Panc1 (cell line): ENCODE data around the gene ZNF775. TPM values are rescaled to one million over a fixed set of nuclear protein-coding genes. Genes with fewer than 3 reads are reported as not detected.
A peak's percentile ranks its signal among the peaks of the same experiment; 100 is the strongest.

Experiments
- ATAC-seq: fragments of 200-7000 bp; cut with Tn5 transposase; 2 replicates; pipeline ENCODE4 v1.9.1; 2020; ENCODE audit warnings: mild to moderate bottlenecking, moderate library complexity
- Bru-seq: library from RNA; stranded (reverse); fragments of 400-500 nt; gene quantifications from one replicate; lab custom pipeline; 2021; lab: Mats Ljungman, UMichigan
- BruChase-seq, 2 experiments: library from RNA; stranded (reverse); fragments of 400-500 nt; gene quantifications; one replicate each; lab custom pipeline; 2021; lab: Mats Ljungman, UMichigan
- BruUV-seq: library from RNA; stranded (reverse); fragments of 400-500 nt; replicated peaks from 2 replicates; lab custom pipeline; 2021; lab: Mats Ljungman, UMichigan
- CTCF ChIA-PET: fragments of 300-600 bp; sonication (Branson Sonifier 250); formaldehyde crosslinking; loops from one replicate; lab custom pipeline; 2022; ENCODE audit warnings: antibody characterized with exemption; lab: Charles Lee
- POLR2A ChIA-PET: fragments of 300-600 bp; sonication (Branson Sonifier 250); formaldehyde crosslinking; loops from one replicate; lab custom pipeline; 2022; ENCODE audit warnings: antibody characterized with exemption; lab: Charles Lee
- DNase-seq: peaks from one replicate; pipeline ENCODE4 v3.0.0-alpha.2; 2010; ENCODE audit warnings: low read depth, low spot score
- H3K27ac ChIP-seq: 2 replicates; pipeline ENCODE4 v1.5.1; 2011; ENCODE audit warnings: mild to moderate bottlenecking, low read length, inconsistent platforms
- H3K27me3 ChIP-seq: fragments of 200-500 bp; sonication (Bioruptor generic); 2 replicates; pipeline ENCODE4 v1.6.0; 2014; ENCODE audit warnings: low read length, inconsistent platforms; ENCODE audit not compliant: control insufficient read depth, insufficient read depth
- H3K36me3 ChIP-seq: fragments of 200-500 bp; sonication (Bioruptor generic); 2 replicates; pipeline ENCODE4 v1.5.1; 2014; ENCODE audit warnings: inconsistent platforms, mild to moderate bottlenecking, low read length, moderate library complexity; ENCODE audit not compliant: control insufficient read depth, insufficient read depth
- H3K4me1 ChIP-seq: 2 replicates; pipeline ENCODE4 v1.5.1; 2011; ENCODE audit warnings: inconsistent platforms, mild to moderate bottlenecking, low read length, moderate library complexity; ENCODE audit not compliant: control insufficient read depth, insufficient read depth
- H3K4me3 ChIP-seq, 2 experiments: 2 replicates each; pipeline ENCODE4 v1.5.1; 2011 to 2012; ENCODE audit warnings: low read depth in 2 of 2, low read length in 2 of 2, mild to moderate bottlenecking in 2 of 2, inconsistent platforms in 1 of 2, moderate library complexity in 1 of 2
- H3K9me3 ChIP-seq: fragments of 200-500 bp; sonication (Bioruptor generic); 2 replicates; pipeline ENCODE4 v1.5.1; 2014; ENCODE audit warnings: low read depth, mild to moderate bottlenecking, inconsistent platforms, low read length, moderate library complexity; ENCODE audit not compliant: control insufficient read depth, insufficient read depth
- POLR2AphosphoS5 ChIP-seq: IDR thresholded peaks from 2 replicates; pipeline ENCODE4 v1.6.1; 2012; ENCODE audit warnings: mild to moderate bottlenecking, low read depth, low read length, moderate library complexity
- SIN3A ChIP-seq: IDR thresholded peaks from 2 replicates; pipeline ENCODE4 v1.6.1; 2012; ENCODE audit warnings: low read depth, mild to moderate bottlenecking, low read length, moderate library complexity, borderline replicate concordance; ENCODE audit not compliant: insufficient read depth
- TCF7L2 ChIP-seq: IDR thresholded peaks from 2 replicates; pipeline ENCODE4 v1.6.1; 2011; ENCODE audit warnings: mild to moderate bottlenecking, low read depth, low read length, inconsistent platforms
- in situ Hi-C: cut with HindIII; loops from 2 replicates; pipeline ENCODE4 v1.10.0; 2016; ENCODE audit warnings: low sequenced_read_pairs, low pct_unique_long_range_greater_than_20kb
- intact Hi-C: fragments of 100-400 bp; cut with micrococcal nuclease; formaldehyde crosslinking; loops from one replicate; pipeline ENCODE4 v1.10.0; 2022; ENCODE audit not compliant: unreplicated experiment
- long read RNA-seq: library from polyadenylated mRNA; unstranded; transcript quantifications from one replicate; pipeline ENCODE4 v2.0.0, GENCODE V29; 2021; ENCODE audit not compliant: unreplicated experiment
- polyA plus RNA-seq: library from polyadenylated mRNA; unstranded; fragments of >200 nt; gene quantifications from one replicate; pipeline ENCODE4 v1.2.1, GENCODE V29; 2012; ENCODE audit warnings: missing spikeins; ENCODE audit not compliant: insufficient read length
- total RNA-seq: library from RNA; stranded (reverse); gene quantifications from one replicate; pipeline ENCODE4 v1.2.1, GENCODE V29; 2021; ENCODE audit not compliant: unreplicated experiment
- TF ChIP-seq, protein P1 (sequence below): fragments of 450-650 bp; IDR thresholded peaks from 2 replicates; pipeline ENCODE4 v1.5.1; 2017; ENCODE audit warnings: mild to moderate bottlenecking
- TF ChIP-seq, protein P2 (sequence below), 2 experiments: IDR thresholded peaks; 2 replicates each; pipeline ENCODE4 v1.6.1; 2011 to 2012; ENCODE audit warnings: low read depth in 2 of 2, control low read depth in 1 of 2, low read length in 1 of 2, mild to moderate bottlenecking in 1 of 2, moderate library complexity in 1 of 2; ENCODE audit not compliant: insufficient read depth in 1 of 2

Gene ZNF775
- total RNA-seq (14.7 TPM), Bru-seq, nascent RNA (percentile 56 among the genes with signal in this experiment), BruChase-seq, experiment 1, labeled RNA remaining after a 2-hour chase (percentile 70 among the genes with signal in this experiment), BruChase-seq, experiment 2, labeled RNA remaining after a 6-hour chase (percentile 60 among the genes with signal in this experiment)
- 14.8 TPM for polyA plus RNA-seq
- long read RNA-seq, transcript ZNF775-201 (3 exons, 2,257 nt): major isoform, 20 of 48 reads
- long read RNA-seq, partial matches to known transcripts: 24 of 48 reads
- long read RNA-seq, other reads (novel, unspliced or antisense): 3 of 48 reads

DNA sequence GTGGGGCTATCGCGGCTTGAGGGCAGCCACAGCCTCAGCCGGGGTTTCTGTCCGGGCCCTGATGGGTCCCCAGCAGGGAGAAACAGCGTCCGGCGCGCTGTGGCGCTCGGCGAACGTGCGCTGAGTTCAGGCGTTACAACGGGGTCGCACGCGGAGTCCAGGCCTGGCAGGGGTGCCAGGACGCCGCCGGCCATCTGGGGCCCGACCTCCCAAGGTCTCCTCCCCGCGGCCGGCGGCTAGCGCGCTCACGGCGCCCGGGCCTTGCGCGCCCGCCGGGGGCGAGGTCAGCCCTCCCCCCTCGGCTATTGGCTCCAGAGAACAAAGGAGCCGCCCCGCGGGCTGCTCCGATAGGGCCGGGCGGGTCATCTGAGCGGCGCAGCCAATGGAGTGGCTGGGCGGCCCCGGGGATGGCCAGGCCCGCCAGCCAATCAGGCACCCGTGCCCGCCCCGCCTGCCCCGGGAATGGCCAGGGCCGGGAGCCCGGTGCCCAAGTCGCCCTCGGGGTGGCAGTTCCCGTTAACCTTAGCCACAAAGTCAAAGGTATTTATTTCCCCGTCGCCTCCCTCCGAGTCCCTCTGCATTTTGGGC, at the start of gene ZNF775:
TSS of gene ZNF775 (plus strand) at position 478 of the 588 bp plus-strand sequence. CDS start 9,141 bp downstream, outside the sequence.
- TF ChIP-seq, protein P1, sequence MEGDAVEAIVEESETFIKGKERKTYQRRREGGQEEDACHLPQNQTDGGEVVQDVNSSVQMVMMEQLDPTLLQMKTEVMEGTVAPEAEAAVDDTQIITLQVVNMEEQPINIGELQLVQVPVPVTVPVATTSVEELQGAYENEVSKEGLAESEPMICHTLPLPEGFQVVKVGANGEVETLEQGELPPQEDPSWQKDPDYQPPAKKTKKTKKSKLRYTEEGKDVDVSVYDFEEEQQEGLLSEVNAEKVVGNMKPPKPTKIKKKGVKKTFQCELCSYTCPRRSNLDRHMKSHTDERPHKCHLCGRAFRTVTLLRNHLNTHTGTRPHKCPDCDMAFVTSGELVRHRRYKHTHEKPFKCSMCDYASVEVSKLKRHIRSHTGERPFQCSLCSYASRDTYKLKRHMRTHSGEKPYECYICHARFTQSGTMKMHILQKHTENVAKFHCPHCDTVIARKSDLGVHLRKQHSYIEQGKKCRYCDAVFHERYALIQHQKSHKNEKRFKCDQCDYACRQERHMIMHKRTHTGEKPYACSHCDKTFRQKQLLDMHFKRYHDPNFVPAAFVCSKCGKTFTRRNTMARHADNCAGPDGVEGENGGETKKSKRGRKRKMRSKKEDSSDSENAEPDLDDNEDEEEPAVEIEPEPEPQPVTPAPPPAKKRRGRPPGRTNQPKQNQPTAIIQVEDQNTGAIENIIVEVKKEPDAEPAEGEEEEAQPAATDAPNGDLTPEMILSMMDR: no peak
- TF ChIP-seq SIN3A: no peak
- TF ChIP-seq, protein P2, sequence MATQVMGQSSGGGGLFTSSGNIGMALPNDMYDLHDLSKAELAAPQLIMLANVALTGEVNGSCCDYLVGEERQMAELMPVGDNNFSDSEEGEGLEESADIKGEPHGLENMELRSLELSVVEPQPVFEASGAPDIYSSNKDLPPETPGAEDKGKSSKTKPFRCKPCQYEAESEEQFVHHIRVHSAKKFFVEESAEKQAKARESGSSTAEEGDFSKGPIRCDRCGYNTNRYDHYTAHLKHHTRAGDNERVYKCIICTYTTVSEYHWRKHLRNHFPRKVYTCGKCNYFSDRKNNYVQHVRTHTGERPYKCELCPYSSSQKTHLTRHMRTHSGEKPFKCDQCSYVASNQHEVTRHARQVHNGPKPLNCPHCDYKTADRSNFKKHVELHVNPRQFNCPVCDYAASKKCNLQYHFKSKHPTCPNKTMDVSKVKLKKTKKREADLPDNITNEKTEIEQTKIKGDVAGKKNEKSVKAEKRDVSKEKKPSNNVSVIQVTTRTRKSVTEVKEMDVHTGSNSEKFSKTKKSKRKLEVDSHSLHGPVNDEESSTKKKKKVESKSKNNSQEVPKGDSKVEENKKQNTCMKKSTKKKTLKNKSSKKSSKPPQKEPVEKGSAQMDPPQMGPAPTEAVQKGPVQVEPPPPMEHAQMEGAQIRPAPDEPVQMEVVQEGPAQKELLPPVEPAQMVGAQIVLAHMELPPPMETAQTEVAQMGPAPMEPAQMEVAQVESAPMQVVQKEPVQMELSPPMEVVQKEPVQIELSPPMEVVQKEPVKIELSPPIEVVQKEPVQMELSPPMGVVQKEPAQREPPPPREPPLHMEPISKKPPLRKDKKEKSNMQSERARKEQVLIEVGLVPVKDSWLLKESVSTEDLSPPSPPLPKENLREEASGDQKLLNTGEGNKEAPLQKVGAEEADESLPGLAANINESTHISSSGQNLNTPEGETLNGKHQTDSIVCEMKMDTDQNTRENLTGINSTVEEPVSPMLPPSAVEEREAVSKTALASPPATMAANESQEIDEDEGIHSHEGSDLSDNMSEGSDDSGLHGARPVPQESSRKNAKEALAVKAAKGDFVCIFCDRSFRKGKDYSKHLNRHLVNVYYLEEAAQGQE (IDR thresholded peaks at IDR 0.05; ENCODE audit: insufficient read depth in 1 of 2, low read depth in 2 of 2, low read length in 1 of 2): no peak
- TF ChIP-seq POLR2AphosphoS5: peak; percentile 88
- peak; percentile 100 for TF ChIP-seq TCF7L2
- Histone ChIP-seq H3K4me1 (peaks cover 68% of the 10 kb centered on the region), H3K27me3 (no peaks in the 10 kb centered on the region), H3K9me3 (no peaks in the 10 kb centered on the region), H3K36me3 (peaks cover 2% of the 10 kb centered on the region), H3K27ac (peak within 1 kb of the TSS; percentile 98), H3K4me3 (peak within 1 kb of the TSS; percentile 92 to 96)
- POLR2A ChIA-PET: interaction anchor here (0.6 kb wide), 2 partner anchors 710 to 820 kb away, joined by 3 read pairs; no protein-coding TSS in a partner anchor
- ATAC-seq (peak; percentile 94), DNase-seq (no peak)
- in situ Hi-C loops: no loop called here
- CTCF ChIA-PET: interaction anchor here (0.7 kb wide), 1 partner anchor 14 kb away, joined by 6 read pairs; no protein-coding TSS in a partner anchor
- BruUV-seq: no TSS peak
- intact Hi-C loops: no loop called here

DNA sequence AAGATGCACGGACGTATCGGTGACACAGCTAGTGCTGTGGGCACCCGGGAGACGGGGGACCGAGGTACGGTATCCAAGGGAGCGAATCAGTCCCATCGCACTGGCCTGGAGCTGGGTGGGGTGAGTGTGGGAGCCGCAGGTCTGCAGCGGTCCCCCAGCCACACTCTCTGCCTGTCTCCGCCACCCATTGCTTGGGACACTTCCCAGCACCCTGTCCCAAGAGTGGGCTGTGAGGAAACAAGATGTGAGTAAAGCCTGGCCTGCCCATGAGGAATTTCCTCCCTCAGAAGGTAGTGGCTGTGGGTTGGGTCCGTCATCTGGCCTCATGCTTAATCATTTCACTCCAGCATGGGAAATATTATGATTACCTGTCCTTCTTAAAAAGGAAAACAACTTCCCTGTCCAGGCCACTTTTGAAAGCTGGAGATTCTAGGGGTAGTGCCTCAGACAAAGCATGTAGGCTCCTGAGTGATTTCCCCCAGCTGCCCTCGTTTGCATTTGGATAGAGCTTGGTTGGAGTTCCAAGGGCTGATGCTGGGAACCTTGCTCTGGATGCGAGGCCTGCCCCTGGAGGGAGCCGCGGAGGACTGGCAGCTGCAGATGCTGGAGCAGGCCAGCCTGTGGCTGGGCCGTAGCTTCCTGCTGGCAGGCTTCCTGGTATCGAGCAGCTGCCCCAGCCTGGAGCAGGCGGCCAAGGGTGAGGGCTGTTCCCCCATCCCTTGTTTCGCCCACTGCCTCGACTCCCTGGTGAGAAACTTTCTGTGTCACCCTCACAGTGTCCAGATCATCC, 49.6 kb upstream of the ZNF775 start:
- Histone ChIP-seq H3K27ac (no peak overlapping the region), H3K9me3 (no peaks in the 10 kb centered on the region), H3K36me3 (no peaks in the 10 kb centered on the region), H3K27me3 (no peaks in the 10 kb centered on the region), H3K4me1 (peaks cover 3% of the 10 kb centered on the region; the same call in 1 of the 2 replicates), H3K4me3 (no peak overlapping the region)
- in situ Hi-C loops: no loop called here
- ChIA-PET POLR2A (no interaction called here), CTCF (no interaction called here)
- BruUV-seq: no TSS peak
- TF ChIP-seq SIN3A: no peak
- TF ChIP-seq TCF7L2: no peak
- TF ChIP-seq, protein P1: no peak
- TF ChIP-seq POLR2AphosphoS5: no peak
- TF ChIP-seq, protein P2 (IDR thresholded peaks at IDR 0.05; ENCODE audit: insufficient read depth in 1 of 2, low read depth in 2 of 2, low read length in 1 of 2): no peak
- intact Hi-C loops: no loop called here
- DNase-seq: no peak
- ATAC-seq: no peak
